Astrocyte of the hippocampus (primary cell): Measurements from ENCODE around the gene VWF.

ENCODE experiments used
- DNase-seq: peaks from one replicate; pipeline ENCODE4 v3.0.0; 2011; ENCODE audit warnings: low read depth, low spot score

Gene VWF

DNA sequence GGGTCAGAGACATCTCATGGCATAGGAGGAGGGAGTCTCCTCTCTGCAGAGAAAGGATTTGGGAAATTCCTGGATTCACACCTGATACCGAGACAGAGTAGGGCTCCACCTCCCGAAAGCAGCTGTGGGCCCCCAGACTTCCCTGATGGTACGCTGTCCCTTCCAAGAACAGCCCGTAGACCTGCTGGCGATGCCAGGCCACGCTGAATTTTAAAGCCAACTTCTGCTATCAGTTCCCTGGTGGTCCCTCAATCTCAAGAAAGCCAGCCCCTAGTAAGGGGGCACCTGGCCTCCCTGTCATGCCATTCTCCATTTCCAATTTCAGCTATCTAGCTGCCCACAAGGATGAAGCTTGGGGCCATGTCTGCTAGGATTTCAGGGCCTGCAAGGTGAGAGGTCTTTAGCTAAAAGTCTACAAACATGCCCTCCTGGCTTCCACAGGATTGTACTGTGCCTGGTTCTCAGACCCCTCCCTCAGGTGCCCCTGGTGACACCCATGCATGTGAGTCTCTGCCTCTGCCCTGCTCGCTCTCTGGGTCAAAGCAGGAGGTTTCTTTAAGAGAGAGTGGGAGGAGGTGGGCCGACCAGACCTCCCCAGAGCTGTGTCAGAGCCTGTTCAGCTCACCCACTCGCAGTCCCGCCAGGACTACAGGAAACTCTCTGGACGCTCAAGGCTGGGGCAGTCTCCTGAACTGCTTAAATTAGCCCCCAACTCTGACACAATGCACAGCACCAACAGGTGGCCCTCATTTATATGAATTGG, 209.9 kb downstream of the VWF start:
- no peak for DNase-seq

DNA sequence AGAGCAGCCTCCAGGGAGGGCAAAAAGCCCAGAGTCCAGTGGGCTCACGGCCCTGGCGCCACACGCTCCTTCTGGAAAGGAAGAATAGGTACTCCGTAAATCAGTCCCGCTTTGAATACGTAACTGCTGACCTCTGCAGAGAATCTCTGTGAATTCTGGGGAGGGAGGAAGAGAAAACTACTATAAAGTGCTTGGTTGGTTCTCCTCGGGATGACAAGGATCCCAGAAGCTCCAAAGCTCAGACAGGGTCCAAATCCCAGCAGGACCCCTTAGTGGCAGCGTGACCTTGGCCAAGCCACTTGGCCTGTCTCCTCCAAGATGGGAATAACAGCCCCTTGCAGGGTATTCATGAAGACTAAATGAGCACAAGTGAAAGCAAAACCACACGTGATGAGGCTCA, 211.1 kb downstream of the VWF start:
- DNase-seq, result no peak

DNA sequence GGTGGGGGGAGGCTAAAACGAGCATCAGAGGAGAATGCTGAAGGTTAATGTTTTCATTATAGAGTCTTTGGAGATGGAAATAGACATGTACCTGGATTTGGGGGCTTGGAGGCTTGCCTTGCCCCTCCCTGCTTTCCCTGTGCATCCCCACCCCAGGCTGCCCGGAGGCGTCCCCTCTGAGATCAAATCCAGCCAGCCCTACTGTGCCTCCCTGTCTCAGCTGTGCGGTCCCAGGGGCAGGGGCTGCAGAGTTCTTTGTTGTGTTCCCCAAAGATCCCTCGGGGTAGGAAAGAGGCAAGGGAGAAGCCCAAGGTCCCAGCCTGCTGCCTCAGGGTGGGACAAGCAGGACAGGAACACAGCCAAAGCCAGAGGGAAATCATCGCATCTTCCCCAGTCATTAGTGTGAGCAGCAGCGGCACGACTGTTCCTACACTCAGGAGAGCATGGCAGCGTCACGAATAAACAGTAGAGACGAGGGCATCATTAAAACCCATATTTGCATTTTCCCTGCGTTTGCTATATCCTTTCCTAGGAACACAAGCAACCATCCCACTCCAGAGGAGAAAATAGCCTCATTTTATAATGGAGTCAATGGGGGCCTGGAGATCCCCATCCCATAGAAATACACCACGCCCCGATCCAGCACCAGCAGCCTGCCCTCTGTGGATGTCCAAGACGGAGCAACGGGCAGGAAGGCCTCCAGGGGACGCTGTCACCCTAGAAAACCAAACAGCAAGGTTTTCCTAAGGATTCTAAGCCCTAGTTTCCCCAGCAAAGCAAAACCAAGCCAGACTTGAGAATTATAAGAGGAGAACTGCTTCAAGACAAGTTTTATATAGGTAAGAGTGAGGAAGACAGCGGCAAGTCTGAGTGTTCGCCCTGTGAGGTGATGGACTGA, 211.8 kb downstream of the VWF start:
- no peak for DNase-seq

DNA sequence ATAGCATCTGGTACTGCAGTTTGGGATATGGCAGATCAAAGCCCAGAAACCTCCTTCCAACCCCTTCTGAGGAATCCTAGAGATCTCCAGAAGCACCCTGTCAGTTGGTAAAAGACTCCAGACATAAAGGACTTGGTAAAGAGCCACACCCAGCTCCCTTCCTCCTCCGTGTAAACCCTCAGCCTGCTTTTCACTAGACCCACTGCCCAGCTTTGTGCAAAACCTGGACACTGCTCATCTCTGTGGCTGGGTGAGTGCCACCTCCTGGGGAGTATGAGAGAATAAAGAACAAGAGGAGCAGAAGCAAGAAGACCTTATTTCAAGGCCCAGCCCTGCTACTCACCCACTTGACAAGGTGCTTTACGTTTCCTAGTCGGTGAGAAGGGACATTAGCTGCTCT, 212.5 kb downstream of the VWF start:
- DNase-seq, result no peak

DNA sequence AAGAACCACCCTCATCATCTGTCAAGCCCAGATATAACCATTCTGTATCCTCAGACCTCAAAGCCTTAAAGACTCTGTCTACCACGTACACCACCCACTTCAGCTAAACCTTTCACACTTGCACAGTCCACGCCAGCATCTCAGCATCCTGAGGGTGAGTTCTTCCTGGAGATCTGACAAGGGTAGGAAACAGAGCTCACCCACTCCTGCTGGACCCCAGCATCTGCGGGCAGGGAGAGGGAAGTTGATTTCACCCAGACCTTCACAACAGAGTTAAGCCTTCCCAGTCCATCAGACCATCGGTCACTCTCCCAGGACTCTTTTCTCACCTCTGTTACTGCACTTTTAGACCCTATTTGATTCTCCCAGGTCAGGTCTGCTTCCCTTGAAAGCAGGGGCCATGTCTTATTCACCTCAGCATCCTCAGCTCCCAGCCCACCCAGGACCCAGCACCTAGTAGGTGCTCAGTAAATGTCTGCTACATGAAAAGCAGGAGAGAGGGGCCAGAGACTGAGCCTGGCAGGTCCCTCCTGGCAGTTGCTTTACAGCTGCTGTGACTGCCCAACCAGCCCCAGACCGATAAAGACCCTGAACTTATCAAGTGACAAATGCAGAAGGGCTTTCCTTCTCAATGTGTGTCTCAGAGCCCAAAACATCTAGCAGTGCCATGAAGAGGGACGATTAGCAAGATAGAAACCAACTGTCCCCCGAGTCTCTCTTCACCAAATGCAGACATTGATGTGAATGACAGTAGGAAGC, 213.5 kb downstream of the VWF start:
- no peak for DNase-seq

DNA sequence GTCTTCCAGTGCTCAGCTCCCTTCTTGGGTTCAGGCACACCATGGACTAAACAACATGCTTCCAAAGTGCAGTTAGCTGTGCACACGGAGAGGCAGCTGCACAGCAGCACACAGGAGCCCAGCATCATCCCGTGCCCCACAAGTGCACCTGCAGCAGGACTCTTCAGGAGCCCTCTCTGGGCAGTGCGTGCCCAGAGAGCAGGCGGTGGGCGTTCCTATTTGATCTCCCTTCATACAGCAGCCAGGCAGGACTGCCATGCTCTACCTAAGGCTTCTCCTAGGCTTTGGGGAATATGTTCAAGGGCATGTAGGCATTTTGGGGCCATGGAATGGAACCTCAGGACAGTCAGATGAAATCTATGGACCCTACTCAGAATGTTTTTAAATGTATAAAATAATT, 214.9 kb downstream of the VWF start:
- no peak for DNase-seq

DNA sequence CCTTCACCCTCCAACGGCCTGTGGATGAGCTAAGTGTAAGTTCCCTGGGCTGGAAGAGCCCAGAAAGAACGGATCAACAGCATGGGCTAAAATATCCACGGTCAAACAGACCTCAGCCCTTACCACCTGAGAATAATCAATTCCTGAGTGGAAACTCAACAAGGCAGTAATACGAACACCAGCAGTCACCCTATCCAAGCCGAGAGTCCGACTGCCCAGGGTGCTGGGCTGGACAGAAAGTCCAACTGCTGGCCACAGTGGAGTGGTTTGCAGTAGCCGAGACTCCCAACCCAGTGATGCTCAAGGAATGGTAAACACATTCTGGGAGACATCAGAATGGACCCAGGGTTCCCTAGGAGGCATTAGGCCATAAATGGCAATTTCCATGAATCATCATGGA, 216.2 kb downstream of the VWF start:
- no peak for DNase-seq

DNA sequence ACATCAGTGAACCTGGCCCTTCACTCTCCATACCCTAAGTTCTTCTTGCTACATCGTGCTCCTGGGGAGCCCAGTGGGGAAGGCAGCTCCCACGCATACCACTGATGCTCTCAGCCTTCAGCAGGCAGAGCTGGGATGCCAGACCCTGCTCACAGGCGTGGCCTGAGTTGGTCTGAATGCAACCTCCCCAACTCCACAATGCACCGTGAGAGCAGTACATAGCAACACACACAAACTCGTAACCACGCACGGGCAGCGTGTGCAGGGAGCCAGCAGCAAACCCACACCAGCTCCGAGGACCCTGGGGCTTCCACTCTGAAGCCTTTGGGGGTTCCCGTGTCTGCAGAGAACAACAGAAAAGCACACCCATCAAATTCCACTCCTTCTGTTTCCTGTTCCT, 216.7 kb downstream of the VWF start:
- DNase-seq, result no peak

DNA sequence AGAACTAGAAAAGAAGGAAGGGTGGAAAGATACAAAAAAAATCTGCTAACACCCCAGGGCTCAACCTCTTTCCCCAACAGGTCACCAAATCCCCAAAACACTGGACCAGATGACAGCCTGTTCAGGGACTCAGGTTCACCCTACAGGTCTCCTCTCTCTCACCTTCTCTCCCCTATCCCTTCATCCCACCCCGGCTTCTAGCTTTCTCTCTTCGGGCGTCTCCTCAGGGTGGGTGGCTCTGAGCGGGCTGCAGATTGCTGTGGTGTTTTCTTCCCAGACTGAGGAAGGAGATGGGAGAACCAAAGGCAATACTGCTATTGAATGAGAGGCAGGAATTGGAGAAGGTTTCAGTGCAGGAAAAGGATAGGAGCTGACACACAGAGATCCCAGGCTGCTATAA, 218.7 kb downstream of the VWF start:
- no peak for DNase-seq

DNA sequence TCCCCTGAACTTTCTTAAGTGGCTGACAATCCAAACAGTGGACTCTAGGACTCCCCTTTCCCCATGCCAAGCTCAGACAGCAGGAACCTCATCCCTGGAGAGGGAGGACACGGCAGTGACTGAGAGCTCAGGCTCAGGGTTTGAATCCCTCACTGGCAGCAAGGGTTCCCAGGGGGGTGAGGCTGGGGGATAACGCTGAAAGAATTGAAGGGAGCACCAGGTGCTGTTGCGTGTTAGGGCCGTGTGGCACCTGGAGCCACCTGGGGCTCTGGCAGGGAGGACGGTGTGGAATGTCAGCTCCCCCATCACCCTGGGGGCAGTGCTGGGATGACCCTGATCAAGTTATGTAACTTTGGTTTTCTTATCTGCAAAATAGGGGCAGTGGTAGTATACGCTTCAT, 219.5 kb downstream of the VWF start:
- DNase-seq, result no peak

DNA sequence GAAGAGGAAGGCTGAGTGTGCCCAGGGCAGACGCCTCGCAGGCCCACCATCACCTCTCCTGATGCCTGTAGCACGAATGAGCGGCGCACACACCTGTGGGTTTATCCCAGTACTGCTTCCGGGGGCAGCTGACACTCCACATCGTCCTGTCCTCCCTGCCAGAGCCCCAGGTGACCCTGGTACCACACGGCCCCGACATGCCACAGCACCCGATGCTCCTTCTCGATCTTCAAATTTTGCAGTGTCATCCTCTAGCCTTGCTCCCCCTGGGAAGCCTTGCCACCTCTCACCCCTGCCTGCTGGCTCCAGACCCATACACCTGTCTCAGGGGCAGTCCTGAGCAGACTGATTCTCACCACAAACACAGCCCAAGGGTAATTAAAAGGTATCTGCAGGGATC, 220.0 kb downstream of the VWF start:
- DNase-seq, result no peak

DNA sequence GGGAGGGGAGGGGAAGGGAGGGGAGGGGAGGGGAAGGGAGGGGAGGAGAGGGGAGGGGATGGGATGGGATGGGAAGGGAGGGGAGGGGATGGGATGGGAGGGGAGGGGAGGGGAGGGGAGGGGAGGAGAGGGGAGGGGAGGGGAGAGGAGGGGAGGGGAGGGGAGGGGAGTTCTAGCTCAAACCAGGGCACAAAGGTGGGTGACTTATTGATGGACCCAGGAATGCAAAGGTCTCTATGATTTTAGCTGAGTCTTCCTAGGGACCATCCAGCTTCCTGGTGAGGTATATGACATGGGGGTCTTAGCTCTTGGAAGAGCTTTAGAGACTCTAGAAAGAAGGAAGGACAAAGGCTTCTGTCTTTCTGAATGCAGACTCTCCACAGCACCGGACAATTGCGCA, 221.7 kb downstream of the VWF start:
- DNase-seq, result no peak

DNA sequence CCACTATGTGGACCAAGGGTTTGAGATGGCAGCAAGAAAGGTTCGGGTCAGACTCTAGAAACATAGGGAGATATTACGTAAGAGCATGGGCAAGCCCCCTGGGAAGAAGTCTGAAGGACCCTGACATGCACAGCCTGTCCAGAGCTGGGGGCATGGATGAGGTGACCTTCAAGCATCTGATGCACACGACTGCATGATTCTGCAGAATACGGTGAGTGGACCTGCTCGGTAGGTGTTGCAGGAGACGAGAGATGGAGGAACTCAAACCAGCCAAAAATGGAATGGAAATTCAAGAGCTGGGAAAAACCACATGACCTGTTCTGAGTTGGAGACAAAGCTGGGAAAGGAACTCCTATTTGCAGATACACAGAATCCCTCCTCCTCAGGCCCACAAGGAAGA, 223.1 kb downstream of the VWF start:
- DNase-seq, result no peak

DNA sequence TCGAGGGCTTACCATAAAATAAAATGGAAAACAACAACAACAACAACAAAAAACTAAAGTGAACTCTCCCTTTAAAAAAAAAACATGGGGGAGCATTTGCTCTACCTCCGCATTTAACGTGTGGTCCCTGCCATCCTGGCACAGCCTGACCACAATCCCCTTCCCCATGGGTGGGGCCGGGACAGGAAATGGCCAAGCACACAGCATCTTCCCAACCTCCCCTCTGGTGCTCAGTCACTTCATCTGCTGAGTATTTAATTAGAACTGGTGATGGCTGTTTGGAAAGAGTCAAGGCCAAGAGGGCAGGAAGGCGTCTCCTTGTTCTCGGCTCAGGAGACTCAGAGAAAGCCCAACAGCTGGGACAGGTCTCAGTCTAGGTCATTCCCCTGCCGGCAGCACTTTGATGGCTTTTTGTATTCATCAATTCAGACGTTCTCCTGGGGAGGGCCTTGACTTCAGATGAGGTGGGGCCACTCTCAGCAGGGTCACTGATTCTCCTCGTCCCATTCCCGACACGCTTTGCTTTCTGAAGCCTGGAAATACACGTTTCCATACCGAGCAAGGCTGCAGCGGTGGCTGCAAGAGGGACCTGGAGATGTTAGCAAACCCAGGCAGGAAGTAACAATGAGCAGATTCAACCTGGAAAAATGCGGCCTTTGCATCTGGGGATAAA, 223.8 kb downstream of the VWF start:
- no peak for DNase-seq

DNA sequence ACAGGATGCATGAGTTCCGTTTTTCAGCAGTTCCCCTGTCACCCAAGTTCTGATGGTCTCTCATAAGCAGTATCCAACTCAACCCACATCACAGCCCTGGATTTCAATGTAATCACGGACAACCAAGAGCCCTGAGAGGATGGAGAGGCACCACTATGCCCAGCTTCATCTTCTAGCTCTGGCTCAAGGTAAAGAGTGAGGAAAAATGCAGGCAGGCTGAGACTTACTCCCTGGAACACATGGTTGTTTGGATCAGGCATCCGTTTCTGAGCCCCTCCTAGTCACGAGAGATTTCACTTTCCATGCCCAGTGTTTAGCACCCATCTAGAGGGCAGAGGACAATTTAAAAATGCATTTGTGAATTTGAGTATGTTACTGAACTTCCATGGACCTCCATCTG, 224.4 kb downstream of the VWF start:
- DNase-seq, result no peak

DNA sequence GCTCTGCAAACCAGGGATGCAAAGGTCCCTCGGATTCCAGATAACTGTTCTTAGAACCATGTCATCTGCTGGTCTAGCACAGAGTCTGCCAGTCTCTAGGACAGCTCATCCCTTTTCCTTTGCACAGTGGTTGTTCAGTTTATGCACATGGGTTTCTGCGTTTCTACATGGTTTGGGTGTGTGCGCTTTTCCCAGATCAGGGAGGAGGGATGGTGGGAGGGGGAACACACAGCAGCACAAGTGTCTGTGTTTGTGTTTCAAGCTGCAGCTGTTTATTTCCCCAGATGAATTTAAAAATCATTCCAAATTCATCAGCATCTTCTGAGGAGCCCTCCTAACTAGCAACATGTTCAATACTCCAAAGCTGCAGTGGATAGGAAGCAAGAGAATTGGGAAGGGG, 224.8 kb downstream of the VWF start:
- no peak for DNase-seq

DNA sequence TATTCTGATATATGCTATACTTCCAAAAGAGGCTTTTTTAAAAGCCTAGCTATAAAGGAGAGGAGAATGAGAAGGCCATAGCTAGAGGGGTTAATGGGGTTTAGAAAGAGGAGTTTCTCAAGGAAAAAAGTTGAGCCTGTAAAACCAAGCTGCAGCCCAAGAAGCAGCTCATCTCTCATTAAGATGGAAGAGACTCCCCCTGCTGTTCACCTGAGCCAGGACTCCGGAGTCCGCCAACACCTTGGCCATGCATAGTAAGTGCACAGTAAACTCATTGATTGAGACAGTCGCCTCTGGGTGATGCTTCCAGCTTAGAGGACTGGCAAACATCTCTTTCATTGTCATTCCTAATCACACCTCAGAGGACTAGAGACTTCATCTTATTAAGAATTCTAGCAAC, 225.6 kb downstream of the VWF start:
- DNase-seq, result no peak
